Measurements from ENCODE around the gene TTC6. TPM values are rescaled to one million over a fixed set of nuclear protein-coding genes. Genes with fewer than 3 reads are reported as not detected.
A peak's percentile ranks its signal among the peaks of the same experiment; 100 is the strongest.

Gene TTC6
- total RNA-seq, 1 experiment from 2014 or later = 5.2 TPM

DNA sequence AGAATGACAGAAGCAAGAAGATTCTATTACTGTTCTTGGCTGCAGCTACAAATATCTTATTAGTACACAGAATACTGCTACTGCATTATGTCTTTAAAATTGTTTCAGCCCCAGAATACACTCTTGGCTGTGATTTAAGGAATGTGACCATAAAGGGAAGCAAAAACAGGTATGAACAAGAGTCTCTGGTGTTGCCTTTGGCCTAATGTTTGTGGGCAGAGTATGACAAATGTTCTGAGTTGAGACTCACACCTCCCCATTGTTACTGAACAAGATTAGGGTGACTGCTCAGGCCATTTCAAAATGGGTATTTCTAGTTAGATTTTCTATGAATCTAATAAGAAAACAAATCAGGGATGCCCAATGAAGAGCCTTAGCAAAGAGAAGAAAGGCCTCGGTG lies 28.5 kb downstream of the TTC6 start:
- H3K36me3 ChIP-seq (ENCODE audit: low read depth) = no peaks in the 10 kb centered on the region
- H4K20me1 ChIP-seq (ENCODE audit: insufficient read depth) = no peaks in the 10 kb centered on the region
- intact Hi-C loops (cut with micrococcal nuclease; ENCODE audit: unreplicated experiment) = no loop called here
- no peak overlapping the region for H3K4me2 ChIP-seq
- no peak overlapping the region for H2AFZ ChIP-seq
- no peaks in the 10 kb centered on the region for H3K9me3 ChIP-seq (ENCODE audit: insufficient read depth, low read depth)
- no peak for DNase-seq
- H3K4me1 ChIP-seq (replicated peaks; ENCODE audit: insufficient read depth) = peaks cover 14% of the 10 kb centered on the region
- H3K27me3 ChIP-seq (ENCODE audit: insufficient read depth, low read depth) = no peaks in the 10 kb centered on the region
- TF ChIP-seq, protein P1, sequence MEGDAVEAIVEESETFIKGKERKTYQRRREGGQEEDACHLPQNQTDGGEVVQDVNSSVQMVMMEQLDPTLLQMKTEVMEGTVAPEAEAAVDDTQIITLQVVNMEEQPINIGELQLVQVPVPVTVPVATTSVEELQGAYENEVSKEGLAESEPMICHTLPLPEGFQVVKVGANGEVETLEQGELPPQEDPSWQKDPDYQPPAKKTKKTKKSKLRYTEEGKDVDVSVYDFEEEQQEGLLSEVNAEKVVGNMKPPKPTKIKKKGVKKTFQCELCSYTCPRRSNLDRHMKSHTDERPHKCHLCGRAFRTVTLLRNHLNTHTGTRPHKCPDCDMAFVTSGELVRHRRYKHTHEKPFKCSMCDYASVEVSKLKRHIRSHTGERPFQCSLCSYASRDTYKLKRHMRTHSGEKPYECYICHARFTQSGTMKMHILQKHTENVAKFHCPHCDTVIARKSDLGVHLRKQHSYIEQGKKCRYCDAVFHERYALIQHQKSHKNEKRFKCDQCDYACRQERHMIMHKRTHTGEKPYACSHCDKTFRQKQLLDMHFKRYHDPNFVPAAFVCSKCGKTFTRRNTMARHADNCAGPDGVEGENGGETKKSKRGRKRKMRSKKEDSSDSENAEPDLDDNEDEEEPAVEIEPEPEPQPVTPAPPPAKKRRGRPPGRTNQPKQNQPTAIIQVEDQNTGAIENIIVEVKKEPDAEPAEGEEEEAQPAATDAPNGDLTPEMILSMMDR (conservative IDR thresholded peaks at IDR 0.05) = no peak
- no peak for TF ChIP-seq EZH2 (IDR thresholded peaks at IDR 0.05; ENCODE audit: low read depth)
- ChIA-PET CTCF (no interaction called here), POLR2A (ENCODE audit: unreplicated experiment) (interaction anchor here (0.6 kb wide), 1 partner anchor 1479 kb away, joined by 3 read pairs; no protein-coding TSS in a partner anchor)
- H3K4me3 ChIP-seq = no peak overlapping the region
- no peaks in the 10 kb centered on the region for H3K9me2 ChIP-seq (ENCODE audit: insufficient read depth)
- no TSS peak for BruUV-seq (replicated peaks)
- no peaks in the 10 kb centered on the region for H3K79me2 ChIP-seq (ENCODE audit: low read depth)
- H3K27ac ChIP-seq = peak overlapping the region; percentile 31; the same call in 1 of the 2 replicates
- H3F3A ChIP-seq (ENCODE audit: insufficient read depth, low read depth) = no peaks in the 10 kb centered on the region

DNA sequence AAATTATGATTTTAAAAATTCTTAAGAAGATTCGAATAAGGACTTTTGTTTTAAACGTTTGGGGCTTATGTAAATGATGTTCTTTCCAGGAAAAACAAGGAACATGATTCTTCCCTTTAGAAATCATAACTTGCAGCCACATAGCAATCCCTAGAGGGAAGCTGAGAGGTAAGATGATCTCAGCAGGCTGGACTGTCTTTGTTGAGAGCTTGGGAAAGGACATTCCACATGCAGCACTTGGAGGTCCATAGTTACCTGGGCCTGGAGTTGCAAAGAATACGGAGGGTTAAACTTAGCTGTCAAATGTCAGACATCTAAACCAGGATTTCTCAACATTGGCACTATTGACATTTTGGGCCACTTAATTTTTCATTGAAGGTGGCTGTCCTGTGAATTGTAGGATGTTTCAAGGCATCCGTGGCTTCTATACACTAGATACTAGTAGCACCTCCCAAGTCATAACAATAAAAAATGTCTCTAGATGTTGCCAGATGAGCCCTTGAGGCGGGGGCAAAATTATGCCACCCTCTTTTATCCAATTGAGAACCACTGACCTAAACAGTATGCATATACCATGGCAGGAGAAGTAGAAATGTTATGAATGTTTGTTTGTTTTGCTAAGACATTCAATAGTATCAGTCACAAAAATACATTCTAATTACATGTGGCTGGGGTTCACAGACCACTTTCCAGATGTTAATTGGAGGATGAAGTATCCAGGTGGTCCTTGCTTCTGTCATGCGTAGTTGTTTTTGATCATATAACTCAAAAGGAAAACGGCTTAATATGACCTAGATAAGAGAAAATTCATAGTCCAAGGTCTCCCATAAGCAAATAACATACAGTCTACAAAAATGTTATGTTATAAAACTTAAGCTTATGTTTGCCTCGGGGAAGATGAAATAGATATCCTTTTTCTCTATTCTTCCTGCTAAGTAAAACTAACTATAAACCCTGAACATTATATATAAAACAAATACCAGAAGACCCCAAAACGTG lies 30.5 kb downstream of the TTC6 start:
- POLR2A ChIA-PET (ENCODE audit: unreplicated experiment) = no interaction called here
- intact Hi-C loops (cut with micrococcal nuclease; ENCODE audit: unreplicated experiment) = no loop called here
- no peak overlapping the region for H3K4me2 ChIP-seq

DNA sequence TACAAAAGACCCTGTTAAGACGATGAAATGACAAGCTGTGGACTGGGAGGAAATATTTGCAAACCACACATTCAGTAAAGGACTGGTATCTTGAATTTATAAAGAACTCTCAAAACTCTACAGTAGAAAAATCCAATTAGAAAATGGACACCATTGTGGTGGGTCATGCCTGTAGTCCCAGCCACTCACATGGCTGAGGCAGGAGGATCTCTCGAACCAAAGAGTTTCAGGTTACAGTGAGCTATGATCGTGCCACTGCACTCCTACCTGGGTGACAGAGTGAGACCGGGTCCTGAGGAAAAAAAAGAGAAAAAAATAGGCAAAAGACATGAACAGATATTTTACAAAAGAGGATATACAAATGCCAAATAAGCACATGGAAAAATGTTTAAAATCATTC lies 41.9 kb downstream of the TTC6 start:
- ChIA-PET POLR2A (ENCODE audit: unreplicated experiment) (no interaction called here), CTCF (no interaction called here)
- H3K4me1 ChIP-seq (replicated peaks; ENCODE audit: insufficient read depth) = no peaks in the 10 kb centered on the region
- intact Hi-C loops (cut with micrococcal nuclease; ENCODE audit: unreplicated experiment) = no loop called here
- H3K36me3 ChIP-seq (ENCODE audit: low read depth) = no peaks in the 10 kb centered on the region
- no peaks in the 10 kb centered on the region for H3F3A ChIP-seq (ENCODE audit: insufficient read depth, low read depth)
- DNase-seq = no peak
- H3K9me3 ChIP-seq (ENCODE audit: insufficient read depth, low read depth) = no peaks in the 10 kb centered on the region
- no peak overlapping the region for H3K4me3 ChIP-seq
- H3K27me3 ChIP-seq (ENCODE audit: insufficient read depth, low read depth) = no peaks in the 10 kb centered on the region
- no peaks in the 10 kb centered on the region for H3K79me2 ChIP-seq (ENCODE audit: low read depth)
- H4K20me1 ChIP-seq (ENCODE audit: insufficient read depth) = no peaks in the 10 kb centered on the region
- no peak overlapping the region for H2AFZ ChIP-seq
- no peak overlapping the region for H3K4me2 ChIP-seq
- no TSS peak for BruUV-seq (replicated peaks)
- TF ChIP-seq, protein P1 (conservative IDR thresholded peaks at IDR 0.05) = no peak
- no peak for TF ChIP-seq EZH2 (IDR thresholded peaks at IDR 0.05; ENCODE audit: low read depth)
- no peaks in the 10 kb centered on the region for H3K9me2 ChIP-seq (ENCODE audit: insufficient read depth)
- no peak overlapping the region for H3K27ac ChIP-seq

More for the DNA sequence above, 30.5 kb downstream of the TTC6 start:
- Histone ChIP-seq H3K36me3 (ENCODE audit: low read depth) (no peaks in the 10 kb centered on the region), H3K4me1 (replicated peaks; ENCODE audit: insufficient read depth) (peaks cover 14% of the 10 kb centered on the region), H4K20me1 (ENCODE audit: insufficient read depth) (no peaks in the 10 kb centered on the region), H3K27me3 (ENCODE audit: insufficient read depth, low read depth) (no peaks in the 10 kb centered on the region), H2AFZ (no peak overlapping the region), H3K9me2 (ENCODE audit: insufficient read depth) (no peaks in the 10 kb centered on the region), H3K9me3 (ENCODE audit: insufficient read depth, low read depth) (no peaks in the 10 kb centered on the region), H3K27ac (no peak overlapping the region), H3F3A (ENCODE audit: insufficient read depth, low read depth) (no peaks in the 10 kb centered on the region), H3K4me3 (no peak overlapping the region), H3K79me2 (ENCODE audit: low read depth) (no peaks in the 10 kb centered on the region)
- no peak for DNase-seq
- CTCF ChIA-PET = interaction anchor here (0.7 kb wide), 1 partner anchor 27 kb away, joined by 4 read pairs; no protein-coding TSS in a partner anchor
- BruUV-seq (replicated peaks) = no TSS peak
- no peak for TF ChIP-seq EZH2 (IDR thresholded peaks at IDR 0.05; ENCODE audit: low read depth)
- TF ChIP-seq, protein P1 (conservative IDR thresholded peaks at IDR 0.05) = no peak

Data from PC-9 (cell line).